Stimulated activated CD8-positive, alpha-beta memory T cell treated with anti-CD3 and anti-CD28 coated beads, Interleukin-15, amount 100 ng/mL, for 1 hour (primary cell): ENCODE measurements around the gene PDE10A.
"Not testable (repeated sequence)": the region's sequence is repeated elsewhere in the genome, so short reads cannot be mapped to it uniquely, and the experiment has no call there.

ENCODE experiments used
- DNase-seq: peaks from one replicate; pipeline ENCODE4 v3.0.0-alpha.2; 2020; ENCODE audit warnings: low read depth

The PDE10A gene

GRCh38 chr6:165586706-165587105 is 76.3 kb downstream of the PDE10A start:
- DNase-seq: no peak

DNA sequence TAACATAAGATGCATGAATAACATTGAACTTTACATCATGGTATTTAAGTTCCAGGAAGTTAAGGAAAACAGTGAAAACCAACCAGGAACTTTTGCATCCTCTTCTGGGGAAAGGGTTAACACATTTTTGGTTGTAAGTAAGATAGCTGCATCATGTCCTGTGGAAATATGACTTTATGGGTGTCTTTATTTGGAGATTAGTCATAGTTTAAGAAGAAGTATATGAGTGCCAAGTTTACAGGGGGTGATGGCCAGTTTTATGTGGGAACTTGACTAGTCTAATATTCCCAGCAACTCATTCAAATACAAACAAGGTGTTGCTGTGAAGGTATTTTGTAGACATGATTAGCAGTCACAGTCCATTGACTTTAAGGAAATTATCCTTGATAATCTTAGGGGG is 78.0 kb downstream of the PDE10A start:
- DNase-seq: no peak

- DNase-seq: no peak
Observed at GRCh38 chr6:165584541-165584940, 78.5 kb downstream of the PDE10A start.

DNA sequence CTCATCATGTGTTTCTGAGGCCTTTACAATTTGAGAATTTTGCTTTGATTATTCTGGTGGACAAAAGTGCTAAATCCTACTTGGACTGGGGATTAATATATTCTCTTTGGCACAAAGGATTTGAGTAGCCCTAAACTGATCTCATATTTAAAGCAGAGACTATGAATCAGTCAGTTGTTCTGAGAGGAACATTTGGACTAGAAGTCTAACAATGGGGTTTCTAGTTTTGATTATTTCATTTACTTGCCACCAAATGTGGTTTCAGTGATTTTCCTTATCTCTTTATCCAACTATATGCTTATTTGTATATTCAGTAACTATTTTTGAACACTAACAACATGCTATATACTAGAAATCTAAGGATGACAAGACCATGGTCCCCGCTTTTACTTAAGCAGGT is 81.4 kb downstream of the PDE10A start:
- DNase-seq: no peak

- no peak for DNase-seq
Observed at GRCh38 chr6:165580136-165580535, 82.9 kb downstream of the PDE10A start.

- DNase-seq: no peak
Observed at GRCh38 chr6:165579151-165579550, 83.9 kb downstream of the PDE10A start.

DNA sequence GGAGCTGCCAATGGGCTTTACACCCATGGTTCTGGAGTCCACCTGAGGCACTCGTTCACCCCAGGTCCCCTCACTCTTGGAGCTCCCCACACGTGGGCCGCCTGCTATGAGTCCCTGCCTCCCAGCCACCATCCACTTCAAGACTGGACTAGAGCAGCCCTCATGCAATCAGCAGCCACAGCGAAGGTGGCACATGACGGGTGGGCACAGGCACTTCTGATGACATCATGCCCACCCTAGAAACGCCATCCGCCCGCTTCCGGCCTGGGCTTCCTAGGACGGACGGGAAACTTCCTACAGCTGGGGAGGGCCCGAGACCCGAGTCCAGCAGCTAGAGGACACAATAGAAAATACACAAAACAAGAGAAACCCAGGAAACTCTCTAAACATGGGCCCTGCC is 85.5 kb downstream of the PDE10A start:
- DNase-seq: no peak

- DNase-seq: no peak
Observed at GRCh38 chr6:165575158-165575549, 87.9 kb downstream of the PDE10A start.

DNA sequence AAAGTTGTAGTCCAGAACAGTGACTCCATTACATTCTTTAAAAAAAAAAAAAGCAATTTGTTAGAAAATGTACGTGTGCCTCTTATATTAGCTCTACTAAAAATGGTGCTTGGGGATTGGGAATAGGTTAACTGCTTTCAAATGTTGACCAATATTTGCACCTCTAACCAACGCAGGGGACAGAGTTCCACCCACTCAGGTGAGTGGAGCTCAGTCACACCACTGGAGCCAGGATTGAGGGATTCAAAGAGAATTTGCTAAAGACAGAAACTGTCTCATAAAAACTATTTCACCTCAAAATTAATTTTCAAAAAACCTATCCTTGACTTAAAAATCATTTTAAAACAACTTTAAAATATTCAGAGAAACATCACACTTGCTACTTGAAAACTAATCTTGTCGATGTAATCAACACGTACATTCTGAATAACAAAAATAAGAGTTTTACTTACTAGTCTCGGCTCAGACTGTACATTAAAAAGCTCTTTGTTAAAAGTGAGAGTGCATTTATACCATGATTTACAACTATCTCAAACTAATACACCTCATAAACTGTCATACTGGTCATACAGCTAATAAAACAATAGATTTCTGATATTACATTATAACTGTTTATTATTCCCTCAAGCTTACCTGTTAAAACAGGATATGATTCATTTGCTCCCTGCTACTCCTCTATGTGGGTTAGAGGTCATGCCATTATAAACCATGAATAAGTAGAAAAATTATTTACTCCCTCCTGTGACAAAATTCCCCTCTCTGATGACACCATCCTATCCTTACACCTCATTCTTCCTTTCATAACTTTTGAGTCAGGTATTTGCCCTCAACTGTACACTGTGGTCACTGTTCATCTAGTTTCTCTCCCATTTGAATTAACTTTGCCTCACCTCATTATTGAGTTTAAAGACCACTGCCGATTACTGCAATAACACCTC is 88.6 kb downstream of the PDE10A start:
- no peak for DNase-seq

DNA sequence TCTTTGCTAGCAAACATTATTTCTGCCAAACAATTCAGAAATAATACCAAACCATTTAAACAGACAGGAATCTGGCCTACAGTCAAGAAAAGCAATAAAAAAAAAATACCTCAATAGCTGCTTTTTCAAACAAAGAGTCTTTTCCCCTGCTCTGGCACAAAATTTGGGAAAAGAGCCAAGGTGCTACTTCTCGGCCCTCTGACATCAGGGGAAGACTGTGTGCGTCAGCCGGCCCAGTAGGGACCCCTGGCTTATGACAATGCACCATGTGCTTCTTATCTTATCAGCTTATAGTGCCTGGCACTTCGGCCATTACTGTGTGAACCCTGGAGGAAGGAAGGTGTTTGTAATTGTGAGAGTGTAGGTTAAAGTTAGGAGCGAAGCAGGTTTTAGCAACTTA is 89.4 kb downstream of the PDE10A start:
- DNase-seq: no peak

GRCh38 chr6:165571721-165572132 is 91.3 kb downstream of the PDE10A start:
- DNase-seq: no peak

- DNase-seq: no peak
Observed at GRCh38 chr6:165571068-165571682, 91.9 kb downstream of the PDE10A start.

DNA sequence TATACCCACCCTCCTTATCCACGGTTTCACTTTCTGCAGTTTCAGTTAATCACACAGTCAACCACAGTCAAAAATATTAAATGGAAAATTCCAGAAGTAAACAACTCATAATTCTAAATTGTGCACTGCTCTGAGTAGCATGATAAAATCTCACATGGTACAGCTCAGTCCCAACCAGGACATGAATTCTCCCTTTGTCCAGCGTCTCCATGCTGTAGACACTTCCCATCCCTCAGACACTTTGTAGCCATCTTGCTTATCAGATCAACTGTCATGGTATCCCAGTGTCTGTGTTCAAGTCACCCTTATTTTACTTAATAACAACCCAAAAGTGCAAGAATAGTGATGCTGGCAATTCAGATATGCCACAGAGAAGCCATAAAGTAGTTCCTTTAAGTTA is 94.7 kb downstream of the PDE10A start:
- DNase-seq: no peak

GRCh38 chr6:165566088-165566828 is 96.8 kb downstream of the PDE10A start:
- no peak for DNase-seq

DNA sequence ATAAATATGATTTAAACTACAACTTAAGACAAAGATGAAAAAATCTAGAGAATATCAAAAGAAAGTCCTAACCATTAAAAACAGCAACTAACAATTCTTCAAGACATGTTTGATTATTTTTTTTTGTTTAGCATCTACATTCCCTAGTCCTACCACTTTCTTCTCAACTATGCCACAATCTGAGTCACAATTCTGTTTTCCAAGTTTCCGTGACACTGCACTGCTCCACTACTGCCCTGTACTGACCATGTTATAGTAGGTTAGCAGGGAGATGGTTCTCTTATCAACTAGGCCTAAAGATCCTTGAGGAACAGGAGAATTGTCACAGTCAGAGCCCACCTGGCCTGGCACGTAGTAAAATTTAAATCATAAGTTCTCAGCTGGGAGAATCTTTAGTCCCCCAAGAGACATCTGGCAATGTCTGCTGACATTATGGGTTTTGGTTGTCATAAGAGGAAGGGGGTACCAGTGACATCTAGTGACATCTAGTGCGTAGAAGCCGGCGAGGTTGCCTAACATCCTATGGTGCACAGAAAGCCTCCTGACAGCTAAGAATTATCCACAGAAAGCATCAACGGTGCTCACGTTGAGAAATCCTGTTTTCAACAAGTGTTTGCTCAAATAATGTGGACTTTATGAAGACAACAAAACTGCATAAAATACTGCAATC is 100.5 kb downstream of the PDE10A start:
- DNase-seq: no peak

DNA sequence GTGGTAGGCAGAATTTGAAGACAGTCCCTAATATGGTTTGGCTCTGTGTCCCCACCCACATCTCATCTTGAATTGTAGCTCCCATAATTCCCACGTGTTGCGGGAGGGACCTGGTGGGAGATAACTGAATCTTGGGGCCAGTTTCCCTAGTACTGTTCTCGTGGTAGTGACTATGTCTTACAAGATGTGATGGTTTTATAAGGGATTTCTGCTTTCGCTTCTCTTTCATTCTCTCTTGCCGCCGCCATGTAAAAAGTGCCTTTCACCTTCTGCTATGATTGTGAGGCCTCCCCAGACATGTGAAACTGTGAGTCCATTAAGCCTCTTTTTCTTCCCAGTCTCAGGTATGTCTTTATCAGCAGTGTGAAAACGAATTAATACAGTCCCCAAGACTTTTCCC is 103.4 kb downstream of the PDE10A start:
- DNase-seq: no peak

GRCh38 chr6:165558097-165558496 is 104.9 kb downstream of the PDE10A start:
- DNase-seq: not testable (repeated sequence)

DNA sequence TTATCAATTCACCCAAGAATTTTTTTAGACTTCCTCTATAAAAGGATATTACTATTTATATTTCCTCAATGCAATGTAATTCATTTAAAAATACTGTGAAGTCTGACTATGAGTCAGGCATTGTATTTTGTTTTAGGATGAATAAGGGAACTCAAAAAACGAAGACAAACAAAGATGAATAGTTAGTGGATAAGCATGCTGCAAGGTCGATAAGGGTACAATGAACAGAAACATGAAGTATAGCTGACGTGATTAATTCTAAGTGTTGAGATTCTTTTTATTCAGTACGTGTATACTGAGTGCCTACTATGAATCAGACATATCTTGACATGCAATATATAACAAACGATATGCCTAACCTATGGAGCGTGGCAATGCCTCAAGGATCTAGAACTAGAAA is 105.4 kb downstream of the PDE10A start:
- DNase-seq: no peak

DNA sequence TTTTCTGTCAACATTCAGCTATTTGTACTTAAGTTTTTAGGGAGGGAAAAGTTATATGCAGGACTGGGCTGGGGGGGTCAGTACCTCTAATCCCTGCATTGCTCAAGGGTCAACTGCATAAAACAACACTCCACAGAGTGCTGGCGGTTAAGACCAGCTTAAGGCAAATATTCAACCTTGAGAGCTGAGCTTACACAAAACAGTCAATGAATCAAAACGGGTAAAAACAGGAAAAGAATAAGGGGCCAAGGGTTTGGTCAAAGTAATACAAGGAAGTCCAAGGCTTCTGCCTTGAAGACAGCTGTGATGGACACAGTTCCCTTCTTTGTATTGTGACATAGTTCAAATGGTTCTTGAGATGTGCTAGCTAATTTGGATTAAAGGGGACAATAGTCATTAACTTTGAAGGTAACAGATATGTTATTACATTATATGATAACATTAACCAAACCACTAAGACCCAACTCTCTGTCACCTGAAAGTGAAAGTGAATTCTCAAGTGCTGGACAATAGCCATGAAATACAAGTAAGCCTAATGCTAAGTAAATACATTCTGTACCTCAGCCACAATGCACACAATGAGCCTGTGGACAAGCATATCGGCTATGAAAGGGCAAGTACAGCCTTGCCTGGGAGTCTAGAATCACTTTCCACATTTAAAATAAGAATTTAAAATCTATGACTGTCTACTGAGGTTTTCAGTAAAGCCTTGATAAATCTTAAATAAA is 106.8 kb downstream of the PDE10A start:
- DNase-seq: no peak

DNA sequence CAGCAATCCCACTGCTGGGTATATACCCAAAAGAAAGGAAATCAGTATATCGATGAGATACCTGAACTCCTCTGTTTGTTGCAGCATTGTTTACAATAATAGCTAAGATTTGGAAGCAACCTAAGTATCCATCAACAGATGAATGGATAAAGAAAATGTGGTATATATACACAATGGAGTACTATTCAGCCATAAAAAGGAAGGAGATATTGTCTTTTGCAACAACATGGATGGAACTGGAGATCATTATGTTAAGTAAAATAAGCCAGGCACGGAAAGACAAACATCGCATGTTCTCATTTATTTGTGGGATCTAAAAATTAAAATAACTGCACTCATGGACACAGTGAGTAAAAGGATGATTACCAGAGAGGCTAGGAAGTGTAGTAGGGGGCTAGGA is 108.4 kb downstream of the PDE10A start:
- DNase-seq: not testable (repeated sequence)

DNA sequence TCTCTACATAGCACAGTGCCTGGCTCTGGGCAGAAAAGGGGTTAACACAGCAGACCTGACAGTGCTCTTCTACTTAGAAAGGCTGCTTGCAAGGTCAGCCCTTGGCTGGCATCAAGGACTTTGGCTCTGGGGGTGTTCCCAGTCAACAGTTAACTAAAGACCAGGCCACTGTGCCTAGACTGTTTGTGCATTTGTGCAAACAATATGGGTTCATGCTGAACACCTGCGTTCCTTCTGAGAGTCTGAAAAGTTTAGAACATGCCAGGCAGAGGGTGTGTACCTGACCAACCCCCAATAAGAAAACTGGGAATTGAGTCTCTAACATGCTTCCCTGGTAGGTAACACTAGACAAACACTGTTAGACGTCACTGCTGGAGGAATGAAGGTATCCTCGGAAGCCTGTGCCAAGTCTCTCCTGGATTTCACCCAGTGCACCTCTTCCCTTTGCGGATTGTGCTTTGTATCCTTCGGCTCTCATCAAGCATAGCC is 110.7 kb downstream of the PDE10A start:
- no peak for DNase-seq
